HG02798 (cell line): ENCODE data around the gene TENT5C.
"Not testable (repeated sequence)": the region's sequence is repeated elsewhere in the genome, so short reads cannot be mapped to it uniquely, and the experiment has no call there.

ENCODE experiments used
- ATAC-seq: cut with Tn5 transposase; IDR thresholded peaks from one replicate; pipeline ENCODE4 v1.9.1; 2021; ENCODE audit warnings: mild to moderate bottlenecking; ENCODE audit not compliant: unreplicated experiment, poor library complexity

The TENT5C gene

GRCh38 chr1:117605774-117606648, at the start of gene TENT5C:
Gene TENT5C, plus strand, starts transcription at chr1:117606048. Its CDS starts 16,821 bp downstream, at chr1:117622869.
- peak; percentile 93 for ATAC-seq

DNA sequence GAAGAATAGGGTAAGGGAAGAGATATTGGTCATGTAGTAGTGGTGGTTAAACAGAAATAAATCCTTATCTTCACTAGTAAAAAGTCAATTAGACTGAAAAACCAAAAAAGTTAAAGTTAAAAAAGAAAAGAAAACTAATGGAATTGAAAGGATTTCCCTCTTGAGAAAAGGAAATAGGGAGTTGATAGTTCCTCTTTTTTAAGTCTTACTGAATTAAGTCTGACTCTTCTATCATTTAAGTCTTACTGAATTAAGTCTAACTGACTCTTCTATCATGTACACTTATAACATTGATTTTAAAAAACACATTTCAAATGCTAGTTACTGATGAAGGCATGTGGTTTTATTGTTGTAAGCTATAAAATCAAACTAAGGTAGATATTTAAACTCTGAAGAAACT, 49.5 kb upstream of the TENT5C start:
- no peak for ATAC-seq

DNA sequence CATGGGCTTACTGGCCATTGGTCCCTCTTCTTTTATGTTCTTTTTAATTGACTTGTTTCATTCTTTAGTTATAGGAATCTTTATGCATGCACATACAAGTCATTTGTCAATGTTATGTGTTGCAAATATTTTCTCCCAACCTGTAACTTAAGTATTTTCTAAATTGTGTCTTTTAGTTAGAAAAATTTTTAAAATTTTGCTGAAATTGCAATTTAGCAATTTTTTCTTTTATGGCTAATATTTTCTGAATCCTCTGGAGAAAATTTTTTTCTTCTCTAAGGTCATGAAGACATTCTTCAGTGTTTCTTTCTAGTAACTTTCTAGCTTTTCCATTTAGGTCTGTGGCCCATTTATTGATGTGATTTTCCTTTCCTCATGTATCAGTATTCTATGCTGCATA, 48.9 kb upstream of the TENT5C start:
- ATAC-seq = no peak

DNA sequence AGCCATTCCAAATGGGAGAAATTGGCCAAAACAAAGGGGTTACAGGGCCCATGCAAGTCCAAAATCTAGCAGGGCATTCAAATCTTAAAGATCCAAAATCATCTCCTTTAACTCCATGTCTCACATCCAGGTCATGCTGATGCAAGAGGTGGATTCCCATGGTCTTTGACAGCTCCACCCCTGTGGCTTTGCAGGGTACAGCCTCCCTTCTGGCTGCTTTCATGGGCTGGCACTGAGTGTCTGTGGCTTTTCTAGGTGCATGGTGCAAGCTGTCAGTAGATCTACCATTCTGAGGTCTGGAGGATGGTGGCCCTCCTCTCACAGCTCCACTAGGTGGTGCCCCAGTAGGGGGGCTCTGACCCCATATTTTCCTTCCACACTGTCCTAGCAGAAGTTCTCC, 47.4 kb upstream of the TENT5C start:
- ATAC-seq = not testable (repeated sequence)

DNA sequence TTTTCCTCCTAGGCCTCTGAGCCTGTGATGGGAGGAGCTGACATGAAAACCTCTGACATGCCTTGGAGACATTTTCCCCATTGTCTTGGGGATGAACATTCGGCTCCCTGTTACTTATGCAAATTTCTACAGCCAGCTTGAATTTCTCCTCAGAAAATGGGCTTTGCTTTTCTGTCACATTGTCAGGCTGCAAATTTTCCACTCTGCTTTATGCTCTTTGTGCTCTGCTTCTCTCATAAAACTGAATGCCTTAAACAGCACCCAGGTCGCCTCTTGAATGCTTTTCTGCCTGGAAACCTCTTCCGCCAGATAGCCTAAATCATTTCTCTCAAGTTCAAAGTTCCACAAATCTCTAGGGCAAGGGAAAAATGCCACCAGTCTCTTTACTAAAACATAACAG, 46.7 kb upstream of the TENT5C start:
- ATAC-seq = no peak

- no peak for ATAC-seq
Observed at GRCh38 chr1:117559985-117560384, 45.9 kb upstream of the TENT5C start.

GRCh38 chr1:117561071-117561470, 44.8 kb upstream of the TENT5C start:
- no peak for ATAC-seq

DNA sequence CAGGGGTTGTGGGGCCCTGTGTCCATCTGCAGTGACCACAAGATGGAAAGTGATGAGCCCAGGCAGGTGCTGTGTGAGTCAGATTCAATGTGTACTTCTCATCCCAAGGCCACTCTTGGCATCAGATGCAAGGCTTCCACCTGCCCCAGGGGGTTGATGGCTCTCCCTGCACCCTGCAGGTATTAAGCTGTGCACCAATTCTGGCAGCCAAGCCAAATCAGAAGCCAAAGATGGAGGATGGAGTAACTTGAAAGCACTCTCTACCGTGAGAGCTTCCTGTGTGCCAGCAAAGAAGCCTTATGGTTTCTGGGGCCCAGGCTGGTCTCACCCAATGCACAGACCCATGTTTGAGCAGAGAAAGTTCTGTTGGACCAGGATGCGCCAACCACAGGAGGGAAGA, 44.3 kb upstream of the TENT5C start:
- no peak for ATAC-seq

DNA sequence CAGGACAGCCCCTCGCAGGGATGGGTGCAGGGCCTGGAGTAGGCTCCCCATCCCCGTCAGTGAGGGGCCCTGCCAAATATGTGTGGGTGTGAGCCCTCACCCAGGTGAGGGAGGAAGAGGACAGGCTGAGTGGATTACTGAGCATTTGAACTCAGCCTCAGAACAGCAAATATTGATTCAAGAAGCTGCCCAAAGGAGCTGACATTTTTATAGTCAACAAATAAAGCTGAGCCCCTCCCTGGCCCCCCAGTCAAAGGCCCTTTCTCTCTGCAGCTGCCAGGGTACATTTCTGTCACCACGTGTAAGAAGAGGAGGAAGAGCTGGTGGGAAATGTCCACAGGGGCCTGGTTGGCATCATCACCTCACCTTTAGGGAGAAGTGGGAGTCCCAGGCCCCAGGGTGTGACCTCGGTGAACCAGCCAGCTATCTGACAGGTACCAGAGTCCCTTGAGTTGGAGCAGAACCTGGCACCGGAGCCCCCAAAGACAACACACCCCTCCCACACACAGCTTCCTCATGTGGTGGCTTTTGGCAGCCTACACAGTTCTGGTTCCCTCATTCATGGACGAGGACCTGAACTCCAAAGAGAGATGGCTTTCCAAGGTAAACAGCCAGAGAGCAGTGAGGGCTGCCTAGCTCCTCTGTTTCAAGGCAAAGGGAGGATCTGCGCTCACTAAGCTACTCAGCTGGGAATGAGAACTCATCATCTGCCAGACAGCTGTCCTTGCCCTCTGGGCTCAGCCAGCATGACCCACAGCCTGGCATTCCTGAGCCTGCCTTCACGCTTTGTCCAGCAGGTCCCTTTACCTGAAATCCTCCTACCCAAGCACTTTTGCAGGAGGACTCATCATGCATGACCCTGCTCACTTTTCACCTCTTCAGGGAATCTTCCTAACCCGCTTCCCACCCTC, 43.0 kb upstream of the TENT5C start:
- ATAC-seq = no peak

DNA sequence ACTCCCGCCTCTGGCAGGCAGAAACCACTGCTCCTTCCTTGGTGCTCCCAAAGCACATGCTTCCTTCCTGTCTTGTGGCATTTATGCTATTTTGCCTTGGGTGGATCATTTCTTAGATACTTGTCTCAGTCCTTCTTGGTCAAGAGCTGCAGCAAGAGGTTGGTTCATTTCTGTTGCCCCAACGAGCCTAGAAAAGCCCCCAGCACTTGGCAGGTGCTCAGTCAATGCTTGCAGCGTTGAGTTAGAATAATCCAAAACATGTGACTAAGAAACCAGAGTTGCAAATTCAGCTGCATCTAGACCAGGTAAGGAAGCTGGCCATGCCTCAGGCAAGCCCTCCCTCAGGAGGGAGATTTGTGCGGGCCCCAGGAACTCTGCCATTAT, 42.4 kb upstream of the TENT5C start:
- ATAC-seq = no peak

DNA sequence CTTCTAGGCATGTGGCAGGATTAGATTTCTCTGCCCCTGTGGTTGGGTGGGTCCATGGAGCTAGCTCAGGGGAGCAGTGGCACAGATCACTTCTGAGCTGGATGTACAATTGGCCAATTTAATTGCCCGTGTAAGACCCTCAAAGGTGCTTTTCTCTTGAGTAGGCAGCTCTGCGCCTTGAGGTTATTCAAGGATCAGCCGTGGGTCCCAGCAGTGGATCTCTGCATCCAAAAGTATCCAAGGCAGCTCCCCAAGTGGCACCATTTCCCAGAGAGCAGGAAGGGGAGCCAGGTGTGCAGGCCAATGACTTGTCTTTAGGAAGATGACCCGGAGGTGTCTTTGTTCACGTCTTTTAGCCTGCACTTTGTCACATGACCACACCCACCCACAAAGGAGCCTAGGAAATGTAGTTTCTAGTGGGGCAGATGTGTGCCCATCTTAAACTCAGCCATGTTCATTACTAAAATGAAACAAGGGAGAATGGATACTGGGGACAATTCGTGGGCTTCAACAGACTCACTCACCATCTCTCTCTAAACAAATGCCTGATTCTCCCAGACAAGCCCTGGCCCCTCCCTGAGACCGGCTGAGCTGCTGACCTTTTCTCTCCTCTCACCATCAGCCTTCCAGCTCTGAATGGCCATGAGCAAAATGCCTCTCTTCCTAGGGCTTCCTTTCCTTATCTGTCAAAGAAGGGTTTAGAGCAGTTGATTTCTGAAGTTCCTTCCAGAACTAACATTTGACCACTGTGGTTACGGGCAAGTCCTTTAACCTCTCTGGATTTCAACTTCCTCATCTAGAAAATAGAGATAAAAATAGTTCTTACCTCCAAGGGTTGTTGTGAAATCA, 41.4 kb upstream of the TENT5C start:
- no peak for ATAC-seq

DNA sequence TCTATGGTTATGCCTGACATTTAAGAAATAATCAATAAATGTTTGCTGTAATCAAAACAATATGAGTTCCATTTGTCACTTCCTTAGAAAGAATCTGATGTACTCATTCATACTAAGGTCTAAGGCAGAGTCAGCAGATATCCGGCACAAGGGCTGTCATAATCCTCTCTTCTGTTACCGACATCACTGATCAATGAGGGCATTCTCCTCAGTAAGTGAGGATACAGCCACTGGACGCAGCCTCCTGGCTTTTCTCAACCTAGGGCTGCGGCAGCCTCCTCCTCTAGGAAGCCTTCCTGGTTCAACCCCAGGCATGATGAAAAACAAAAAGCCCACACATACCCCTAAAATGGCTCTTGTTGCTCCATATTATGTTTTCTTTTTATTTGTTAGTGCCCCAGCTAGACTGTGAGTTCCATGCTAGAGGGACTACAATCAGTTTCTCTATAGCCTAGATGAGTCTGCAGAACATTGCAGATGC, 40.7 kb upstream of the TENT5C start:
- no peak for ATAC-seq

GRCh38 chr1:117565745-117566455, 39.9 kb upstream of the TENT5C start:
- ATAC-seq = no peak

- ATAC-seq = no peak
Observed at GRCh38 chr1:117566556-117566955, 39.3 kb upstream of the TENT5C start.

DNA sequence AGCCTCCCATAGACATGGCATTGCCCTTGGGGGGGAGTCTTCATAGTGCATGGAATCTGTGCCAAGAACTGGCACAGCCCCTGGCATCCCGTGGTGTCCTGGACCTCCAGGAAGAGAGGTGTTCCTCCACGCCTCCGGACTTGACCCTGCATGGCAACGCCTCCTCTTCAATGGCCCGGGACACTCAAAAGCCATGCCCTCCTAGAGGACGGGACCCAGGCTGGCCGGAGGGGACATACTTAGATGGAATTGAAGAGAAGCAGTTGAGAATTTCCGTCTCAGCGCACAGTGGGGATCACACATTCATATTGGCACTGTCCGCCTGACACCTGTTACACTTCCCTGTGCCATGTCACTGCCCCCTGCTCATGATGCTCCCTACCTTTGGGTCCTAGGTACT, 38.4 kb upstream of the TENT5C start:
- no peak for ATAC-seq

GRCh38 chr1:117567976-117568375, 37.9 kb upstream of the TENT5C start:
- no peak for ATAC-seq

DNA sequence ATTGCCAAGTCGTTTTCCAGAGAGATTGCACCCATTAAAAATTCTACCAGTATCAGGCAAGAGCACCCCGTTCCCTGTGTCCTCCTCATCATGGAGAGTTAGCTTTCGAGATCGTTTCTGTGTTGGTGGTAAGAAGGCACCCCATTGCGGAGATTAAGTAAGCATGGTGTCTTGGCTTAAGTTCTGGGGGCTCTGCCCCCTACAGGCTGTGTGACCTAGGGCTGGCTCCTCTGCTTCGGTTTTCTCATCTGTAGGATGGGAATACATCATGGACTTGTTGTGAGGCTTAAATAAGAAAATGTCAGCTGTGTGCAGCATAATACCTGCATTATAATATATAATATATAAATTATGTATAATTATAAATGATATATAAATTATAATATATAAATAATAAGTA, 36.8 kb upstream of the TENT5C start:
- ATAC-seq = no peak

DNA sequence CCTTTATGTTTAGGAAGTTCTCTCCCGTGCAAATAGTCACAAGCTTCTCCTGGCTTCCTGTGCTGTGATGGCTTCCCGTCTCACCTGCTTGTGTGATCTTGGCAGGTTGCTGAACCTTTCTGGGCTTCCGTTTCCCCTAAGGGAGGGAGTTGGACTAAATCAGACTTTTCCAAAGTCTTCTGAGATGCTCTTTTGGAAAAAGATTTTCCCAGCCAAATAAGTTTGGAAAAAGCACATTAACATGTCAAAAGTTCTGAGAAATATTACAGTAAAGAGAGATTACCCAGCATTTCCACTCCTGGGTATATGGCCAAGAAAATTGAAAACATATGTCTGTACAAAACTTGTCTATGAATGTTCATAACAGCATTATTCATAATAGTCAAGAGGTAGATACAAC, 36.0 kb upstream of the TENT5C start:
- no peak for ATAC-seq

- no peak for ATAC-seq
Observed at GRCh38 chr1:117570988-117571409, 34.8 kb upstream of the TENT5C start.

DNA sequence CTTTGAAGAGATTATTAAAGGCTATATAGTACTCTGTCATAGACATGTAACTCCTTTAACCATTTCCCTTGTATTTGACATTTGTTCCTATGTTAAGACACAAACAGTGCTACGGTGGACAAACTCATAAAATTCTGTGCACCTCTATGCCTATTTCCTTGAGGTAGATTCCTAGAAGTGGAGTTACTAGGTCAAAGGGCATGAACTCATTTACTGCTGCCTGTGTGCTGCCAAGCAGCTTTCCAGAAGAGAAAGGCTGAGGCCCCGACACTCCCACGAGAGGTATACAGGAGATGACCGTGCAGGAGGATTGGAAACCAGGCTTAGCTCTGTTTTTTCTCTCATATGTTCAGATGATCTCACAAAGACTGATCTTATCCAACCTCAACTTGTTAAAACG, 34.4 kb upstream of the TENT5C start:
- no peak for ATAC-seq
